A549 (cell line): ENCODE measurements around the gene MRPL23. TPM values are rescaled to one million over a fixed set of nuclear protein-coding genes. Genes with fewer than 3 reads are reported as not detected.

Experiments used
- ATAC-seq, 2 experiments: fragments of 200-7000 bp in 1 of 2; fragments of >200 bp in 1 of 2; cut with Nextera tagmentation in 1 of 2; cut with Tn5 transposase in 1 of 2; 3 replicates each; pipeline versions ENCODE4 v1.8.0 to v1.9.1; 2018 to 2020; ENCODE audit warnings: mild to moderate bottlenecking in 1 of 2, moderate library complexity in 1 of 2
- CTCF ChIA-PET: fragments of 300-600 bp; sonication (Branson Sonifier 250); formaldehyde crosslinking; extraction: SDS; loops from one replicate; lab custom pipeline; 2021; ENCODE audit warnings: antibody characterized with exemption, inconsistent platforms; lab: Yijun Ruan, JAX
- POLR2A ChIA-PET: fragments of 350-600 bp; formaldehyde crosslinking; extraction: SDS; loops from one replicate; lab custom pipeline; 2021; ENCODE audit warnings: antibody characterized with exemption, inconsistent platforms; lab: Yijun Ruan, JAX
- DNase-seq, 2 experiments: peaks; one replicate each; pipeline versions ENCODE4 v3.0.0 to v3.0.0-alpha.2; 2011 to 2016; ENCODE audit warnings: low read depth in 1 of 2, low spot score in 1 of 2
- FAIRE-seq: peaks from 2 replicates; lab custom pipeline; 2011; peaks lifted over from hg19 to GRCh38; lab: Jason Lieb, UNC
- H3K27ac ChIP-seq, 2 experiments: fragments of >200 bp; sonication (Bioruptor Twin); formaldehyde crosslinking; 3 replicates each; pipeline ENCODE4 v1.5.1; 2016 to 2017
- H3K4me1 ChIP-seq: fragments of >200 bp; sonication (Bioruptor Twin); formaldehyde crosslinking; 3 replicates; pipeline ENCODE4 v1.6.1; 2016
- H3K4me2 ChIP-seq: fragments of >200 bp; sonication (Bioruptor Twin); formaldehyde crosslinking; 3 replicates; pipeline ENCODE4 v1.6.1; 2016
- H3K4me3 ChIP-seq: fragments of >200 bp; sonication (Bioruptor Twin); formaldehyde crosslinking; 3 replicates; pipeline ENCODE4 v1.5.1; 2016
- H3K9me3 ChIP-seq: fragments of >200 bp; sonication (Bioruptor Twin); formaldehyde crosslinking; 3 replicates; pipeline ENCODE4 v1.6.1; 2016
- ATOH8 ChIP-seq: fragments of 250-450 bp; sonication (Bioruptor Pico); IDR thresholded peaks from 2 replicates; pipeline ENCODE4 v1.5.0; 2020; ENCODE audit warnings: low read depth, mild to moderate bottlenecking, moderate library complexity
- BHLHE40 ChIP-seq: IDR thresholded peaks from 2 replicates; pipeline ENCODE4 v1.6.1; 2012; ENCODE audit warnings: low read depth, low read length, inconsistent platforms
- CBX8 ChIP-seq: fragments of 200-600 bp; sonication (generic); IDR thresholded peaks from 2 replicates; pipeline ENCODE4 v1.6.1; 2016
- CEBPB ChIP-seq, 2 experiments: fragments of >200 bp in 1 of 2; sonication (Bioruptor Twin) in 1 of 2; formaldehyde crosslinking in 1 of 2; IDR thresholded peaks; 2 replicates each; pipeline ENCODE4 v1.6.1; 2012 to 2016
- CHD4 ChIP-seq: fragments of 200-600 bp; sonication (generic); IDR thresholded peaks from 2 replicates; pipeline ENCODE4 v1.6.1; 2016; ENCODE audit warnings: antibody characterized with exemption, mild to moderate bottlenecking, borderline replicate concordance
- E2F6 ChIP-seq: IDR thresholded peaks from 2 replicates; pipeline ENCODE4 v1.6.1; 2012; ENCODE audit warnings: low read depth, borderline replicate concordance
- EP300 ChIP-seq, 2 experiments: fragments of >200 bp; sonication (Bioruptor Twin); formaldehyde crosslinking; IDR thresholded peaks; 2 replicates in 1 of 2; 3 replicates in 1 of 2; pipeline ENCODE4 v1.6.1; 2016 to 2017
- ESRRA ChIP-seq: fragments of 150-350 bp; IDR thresholded peaks from 2 replicates; pipeline ENCODE4 v1.6.1; 2014; ENCODE audit warnings: mild to moderate bottlenecking, low read length, borderline replicate concordance
- FOSB ChIP-seq: fragments of 250-450 bp; sonication (Bioruptor Pico); IDR thresholded peaks from 2 replicates; pipeline ENCODE4 v1.5.0; 2020; ENCODE audit warnings: mild to moderate bottlenecking, moderate library complexity
- HES2 ChIP-seq: fragments of >200 bp; sonication (Bioruptor Twin); formaldehyde crosslinking; IDR thresholded peaks from 2 replicates; pipeline ENCODE4 v1.6.1; 2016
- HEYL ChIP-seq: fragments of 250-450 bp; sonication (Bioruptor Pico); IDR thresholded peaks from 2 replicates; pipeline ENCODE4 v1.8.0; 2021; ENCODE audit warnings: mild to moderate bottlenecking, moderate library complexity
- HOXA7 ChIP-seq: fragments of 250-450 bp; sonication (Bioruptor Pico); IDR thresholded peaks from 2 replicates; pipeline ENCODE4 v1.5.0; 2020; ENCODE audit warnings: mild to moderate bottlenecking, moderate library complexity
- HOXB13 ChIP-seq: fragments of 250-450 bp; sonication (Bioruptor Pico); IDR thresholded peaks from 2 replicates; pipeline ENCODE4 v1.5.0; 2020; ENCODE audit warnings: low read depth, mild to moderate bottlenecking, moderate library complexity
- JUN ChIP-seq, 2 experiments: fragments of >200 bp; sonication (Bioruptor Twin); formaldehyde crosslinking; IDR thresholded peaks; 2 replicates in 1 of 2; 3 replicates in 1 of 2; pipeline ENCODE4 v1.6.1; 2016 to 2017
- KDM5A ChIP-seq: fragments of 200-600 bp; sonication (generic); IDR thresholded peaks from 2 replicates; pipeline ENCODE4 v1.6.1; 2016; ENCODE audit warnings: antibody characterized with exemption, mild to moderate bottlenecking
- MAFK ChIP-seq: fragments of 450-650 bp; IDR thresholded peaks from 2 replicates; pipeline ENCODE4 v1.6.1; 2014; ENCODE audit not compliant: partially characterized antibody
- MAX ChIP-seq: IDR thresholded peaks from 2 replicates; pipeline ENCODE4 v1.6.1; 2012
- MAZ ChIP-seq: fragments of 150-350 bp; IDR thresholded peaks from 2 replicates; pipeline ENCODE4 v1.6.1; 2014; ENCODE audit warnings: antibody characterized with exemption, low read depth, low read length, borderline replicate concordance
- MYC ChIP-seq: IDR thresholded peaks from 2 replicates; pipeline ENCODE4 v1.6.1; 2012; ENCODE audit warnings: mild to moderate bottlenecking, inconsistent platforms, low read length, improper control_type of control experiment, borderline replicate concordance
- NFE2L2 ChIP-seq: fragments of 150-350 bp; conservative IDR thresholded peaks from 2 replicates; pipeline ENCODE4 v1.6.1; 2014; ENCODE audit warnings: low read length
- NR3C1 ChIP-seq: fragments of >200 bp; sonication (Bioruptor Twin); formaldehyde crosslinking; IDR thresholded peaks from 3 replicates; pipeline ENCODE4 v1.6.1; 2017
- PBX3 ChIP-seq: IDR thresholded peaks from 2 replicates; pipeline ENCODE4 v1.6.1; 2012
- PHF8 ChIP-seq: fragments of 200-600 bp; sonication (generic); IDR thresholded peaks from 2 replicates; pipeline ENCODE4 v1.6.1; 2016; ENCODE audit warnings: low read depth, mild to moderate bottlenecking, antibody characterized with exemption, moderate library complexity, borderline replicate concordance
- POLR2AphosphoS2 ChIP-seq: conservative IDR thresholded peaks from 2 replicates; pipeline ENCODE4 v1.6.1; 2012; ENCODE audit warnings: low read length, improper control_type of control experiment, inconsistent platforms
- RARB ChIP-seq: fragments of 250-450 bp; sonication (Bioruptor Pico); IDR thresholded peaks from 2 replicates; pipeline ENCODE4 v1.8.0; 2021; ENCODE audit warnings: mild to moderate bottlenecking, moderate library complexity
- RCOR1 ChIP-seq: fragments of 150-350 bp; IDR thresholded peaks from 2 replicates; pipeline ENCODE4 v1.6.1; 2014; ENCODE audit warnings: antibody characterized with exemption, low read length, low read depth
- REST ChIP-seq: fragments of 200-600 bp; sonication (generic); IDR thresholded peaks from 2 replicates; pipeline ENCODE4 v1.6.1; 2016; ENCODE audit warnings: antibody characterized with exemption, mild to moderate bottlenecking, moderate library complexity
- RNF2 ChIP-seq: fragments of 200-600 bp; sonication (generic); IDR thresholded peaks from 2 replicates; pipeline ENCODE4 v1.6.1; 2016; ENCODE audit warnings: low read depth, mild to moderate bottlenecking, antibody characterized with exemption, moderate library complexity, borderline replicate concordance
- WGBS: methylation state at CpG from one replicate; pipeline ENCODE4 v1.1.6; 2017; ENCODE audit errors: missing lambda C conversion rate; 5-methylcytosine and 5-hydroxymethylcytosine counted together
- polyA plus RNA-seq, 4 experiments: library from polyadenylated mRNA; depleted of rRNA in 3 of 4; stranded (reverse); fragments of >200 nt; fragmentation: RNase III in 1 of 4; extraction: RNeasy Plus Mini Kit Qiagen cat#74134 plus additional on column Dnase treatment in 1 of 4; gene quantifications; 2 replicates in 3 of 4; 3 replicates in 1 of 4; pipeline ENCODE4 v1.2.3, GENCODE V29; 2011 to 2017

The MRPL23 gene
- polyA plus RNA-seq, 2 of the 4 experiments (the other 2 are of a cell fraction): 77.7 to 160 TPM

- WGBS: 72% methylated on average over 15 of the region's 34 CpGs
- Histone ChIP-seq H3K4me2 (no peak overlapping the region), H3K27ac (no peak overlapping the region), H3K4me1 (no peaks in the 10 kb centered on the region), H3K4me3 (no peak overlapping the region), H3K9me3 (no peaks in the 10 kb centered on the region)
- FAIRE-seq: no peak
- no peak for DNase-seq
- no peak for TF ChIP-seq POLR2AphosphoS2
- no peak for TF ChIP-seq JUN (IDR thresholded peaks at IDR 0.05)
- TF ChIP-seq PHF8: no peak
- no peak for TF ChIP-seq E2F6
- no peak for TF ChIP-seq ATOH8
- TF ChIP-seq HOXB13: no peak
- no peak for TF ChIP-seq CBX8
- TF ChIP-seq MAZ: no peak
- no peak for TF ChIP-seq BHLHE40
- TF ChIP-seq ESRRA: no peak
- TF ChIP-seq FOSB (CRISPR knock-in tag): no peak
- TF ChIP-seq PBX3: no peak
- TF ChIP-seq HEYL (CRISPR knock-in tag): no peak
- no peak for TF ChIP-seq HOXA7 (CRISPR knock-in tag)
- no peak for TF ChIP-seq RCOR1
- no peak for TF ChIP-seq KDM5A
- no peak for TF ChIP-seq RNF2
- ATAC-seq: peak; percentile 29 to 40; a peak in 3 of 6 replicates
- POLR2A ChIA-PET: no interaction called here
- CTCF ChIA-PET: interaction anchor here (0.7 to 1.6 kb wide), 4 partner anchors 55 to 284 kb away, joined by 3 to 11 read pairs (median 4); no protein-coding TSS in a partner anchor
Measured at GRCh38 chr11:1936781-1937615, 10.1 kb upstream of the MRPL23 start.

GRCh38 chr11:1937616-1938342 lies 9.4 kb upstream of the MRPL23 start:
- WGBS: 67% methylated on average over 33 of the region's 35 CpGs
- no peak overlapping the region for H3K27ac ChIP-seq
- ATAC-seq (no peak), DNase-seq (no peak), FAIRE-seq (no peak)
- no peaks in the 10 kb centered on the region for H3K9me3 ChIP-seq
- ChIA-PET POLR2A (no interaction called here), CTCF (interaction anchor here (0.7 to 1.3 kb wide), 4 partner anchors 21 to 285 kb away, joined by 3 to 4 read pairs (median 4); no protein-coding TSS in a partner anchor)
- TF ChIP-seq CEBPB (IDR thresholded peaks at IDR 0.05) (no peak), CHD4 (no peak), RARB (no peak), MYC (no peak), HES2 (no peak), NR3C1 (no peak), EP300 (IDR thresholded peaks at IDR 0.05) (no peak), KDM5A (no peak), REST (no peak), HOXA7 (CRISPR knock-in tag) (no peak), E2F6 (no peak), MAFK (no peak), NFE2L2 (no peak), MAX (no peak)
- TF ChIP-seq, all 56 proteins: peak for 0
- Histone ChIP-seq H3K4me2 (no peak overlapping the region), H3K4me1 (no peaks in the 10 kb centered on the region), H3K4me3 (no peak overlapping the region)
